ENCODE measurements around the gene FMNL2. TPM values are rescaled to one million over a fixed set of nuclear protein-coding genes. Genes with fewer than 3 reads are reported as not detected.

FMNL2 gene
- 1 to 10 TPM; 2.2 TPM for total RNA-seq

- DNase-seq, result peak; percentile 68
- no peaks in the 10 kb centered on the region for H3K9me3 Mint-ChIP-seq
- peaks cover 41% of the 10 kb centered on the region for H3K27me3 Mint-ChIP-seq
- ChIA-PET CTCF (interaction anchor here (0.8 kb wide), 1 partner anchor 310 kb away, joined by 3 read pairs; no protein-coding TSS in a partner anchor), POLR2A (no interaction called here)
- H3K27ac Mint-ChIP-seq, result no peak within 1 kb of the TSS
- intact Hi-C loops (cut with micrococcal nuclease), result loop anchor here (2.0 to 10.0 kb wide), 6 partner anchors 67 to 300 kb away; no protein-coding TSS in a partner anchor
- peaks cover 13% of the 10 kb centered on the region for H3K4me1 Mint-ChIP-seq (ENCODE audit: low read depth)
- H3K4me3 Mint-ChIP-seq, result peak within 1 kb of the TSS; percentile 72
- H3K36me3 Mint-ChIP-seq, result no peaks in the 10 kb centered on the region
These were observed at the start of gene FMNL2 for GRCh38 chr2:152335016-152335725. Gene FMNL2 (plus strand): TSS chr2:152335174.

GRCh38 chr2:152292991-152293390 is 42.0 kb upstream of the FMNL2 start:
- CTCF ChIA-PET, result no interaction called here
- no peaks in the 10 kb centered on the region for H3K36me3 Mint-ChIP-seq
- H3K4me1 Mint-ChIP-seq (ENCODE audit: low read depth), result no peaks in the 10 kb centered on the region
- intact Hi-C loops (cut with micrococcal nuclease), result no loop called here
- no peak for DNase-seq
- no peak overlapping the region for H3K27ac Mint-ChIP-seq
- H3K4me3 Mint-ChIP-seq, result no peak overlapping the region
- peaks cover 2% of the 10 kb centered on the region for H3K27me3 Mint-ChIP-seq
- POLR2A ChIA-PET, result no interaction called here
- no peaks in the 10 kb centered on the region for H3K9me3 Mint-ChIP-seq

- H3K27me3 Mint-ChIP-seq, result peaks cover 4% of the 10 kb centered on the region
- intact Hi-C loops (cut with micrococcal nuclease), result no loop called here
- no peaks in the 10 kb centered on the region for H3K9me3 Mint-ChIP-seq
- no peak overlapping the region for H3K4me3 Mint-ChIP-seq
- CTCF ChIA-PET, result no interaction called here
- H3K4me1 Mint-ChIP-seq (ENCODE audit: low read depth), result no peaks in the 10 kb centered on the region
- DNase-seq, result no peak
- no peak overlapping the region for H3K27ac Mint-ChIP-seq
- no peaks in the 10 kb centered on the region for H3K36me3 Mint-ChIP-seq
- POLR2A ChIA-PET, result no interaction called here
These were observed 37.3 kb upstream of the FMNL2 start for GRCh38 chr2:152297715-152298114.

- no peak for DNase-seq
- ChIA-PET POLR2A (no interaction called here), CTCF (no interaction called here)
- H3K36me3 Mint-ChIP-seq, result no peaks in the 10 kb centered on the region
- no peaks in the 10 kb centered on the region for H3K9me3 Mint-ChIP-seq
- H3K27ac Mint-ChIP-seq, result no peak overlapping the region
- intact Hi-C loops (cut with micrococcal nuclease), result no loop called here
- H3K4me1 Mint-ChIP-seq (ENCODE audit: low read depth), result no peaks in the 10 kb centered on the region
- H3K27me3 Mint-ChIP-seq, result peaks cover 11% of the 10 kb centered on the region
- no peak overlapping the region for H3K4me3 Mint-ChIP-seq
These were observed 36.2 kb upstream of the FMNL2 start for GRCh38 chr2:152298754-152299153.

- no peaks in the 10 kb centered on the region for H3K36me3 Mint-ChIP-seq
- no peak overlapping the region for H3K4me3 Mint-ChIP-seq
- H3K27ac Mint-ChIP-seq, result no peak overlapping the region
- POLR2A ChIA-PET, result no interaction called here
- intact Hi-C loops (cut with micrococcal nuclease), result no loop called here
- no peaks in the 10 kb centered on the region for H3K9me3 Mint-ChIP-seq
- peaks cover 11% of the 10 kb centered on the region for H3K27me3 Mint-ChIP-seq
- no peaks in the 10 kb centered on the region for H3K4me1 Mint-ChIP-seq (ENCODE audit: low read depth)
- CTCF ChIA-PET, result no interaction called here
- no peak for DNase-seq
These were observed 33.8 kb upstream of the FMNL2 start for GRCh38 chr2:152301131-152301530.

GRCh38 chr2:152303951-152304350 is 31.0 kb upstream of the FMNL2 start:
- Mint-ChIP-seq H3K27me3 (peaks cover 11% of the 10 kb centered on the region), H3K4me1 (ENCODE audit: low read depth) (no peaks in the 10 kb centered on the region), H3K36me3 (no peaks in the 10 kb centered on the region), H3K4me3 (no peak overlapping the region), H3K27ac (no peak overlapping the region), H3K9me3 (no peaks in the 10 kb centered on the region)
- intact Hi-C loops (cut with micrococcal nuclease), result no loop called here
- no peak for DNase-seq
- ChIA-PET POLR2A (no interaction called here), CTCF (no interaction called here)

- intact Hi-C loops (cut with micrococcal nuclease), result no loop called here
- no peaks in the 10 kb centered on the region for H3K9me3 Mint-ChIP-seq
- POLR2A ChIA-PET, result no interaction called here
- DNase-seq, result no peak
- no peak overlapping the region for H3K27ac Mint-ChIP-seq
- H3K4me3 Mint-ChIP-seq, result no peak overlapping the region
- peaks cover 11% of the 10 kb centered on the region for H3K27me3 Mint-ChIP-seq
- CTCF ChIA-PET, result no interaction called here
- no peaks in the 10 kb centered on the region for H3K4me1 Mint-ChIP-seq (ENCODE audit: low read depth)
- H3K36me3 Mint-ChIP-seq, result no peaks in the 10 kb centered on the region
These were observed 30.1 kb upstream of the FMNL2 start for GRCh38 chr2:152304836-152305235.

GRCh38 chr2:152307863-152308262 is 27.1 kb upstream of the FMNL2 start:
- intact Hi-C loops (cut with micrococcal nuclease), result no loop called here
- DNase-seq, result no peak
- ChIA-PET CTCF (no interaction called here), POLR2A (no interaction called here)
- Mint-ChIP-seq H3K9me3 (no peaks in the 10 kb centered on the region), H3K4me1 (ENCODE audit: low read depth) (no peaks in the 10 kb centered on the region), H3K27me3 (peaks cover 8% of the 10 kb centered on the region), H3K36me3 (no peaks in the 10 kb centered on the region), H3K4me3 (no peak overlapping the region), H3K27ac (no peak overlapping the region)

GRCh38 chr2:152309352-152310214 is 25.4 kb upstream of the FMNL2 start:
- H3K36me3 Mint-ChIP-seq, result no peaks in the 10 kb centered on the region
- ChIA-PET POLR2A (no interaction called here), CTCF (no interaction called here)

GRCh38 chr2:152319822-152320570 is 15.0 kb upstream of the FMNL2 start:
- ChIA-PET CTCF (no interaction called here), POLR2A (no interaction called here)
- Mint-ChIP-seq H3K4me1 (ENCODE audit: low read depth) (no peaks in the 10 kb centered on the region), H3K9me3 (no peaks in the 10 kb centered on the region), H3K36me3 (no peaks in the 10 kb centered on the region), H3K4me3 (no peak overlapping the region), H3K27ac (no peak overlapping the region), H3K27me3 (peaks cover 6% of the 10 kb centered on the region)
- intact Hi-C loops (cut with micrococcal nuclease), result no loop called here
- DNase-seq, result no peak

More at GRCh38 chr2:152309352-152310214, 25.4 kb upstream of the FMNL2 start:
- Mint-ChIP-seq H3K4me3 (no peak overlapping the region), H3K27me3 (no peaks in the 10 kb centered on the region), H3K27ac (no peak overlapping the region), H3K4me1 (ENCODE audit: low read depth) (no peaks in the 10 kb centered on the region), H3K9me3 (no peaks in the 10 kb centered on the region)
- DNase-seq, result no peak
- intact Hi-C loops (cut with micrococcal nuclease), result no loop called here

GRCh38 chr2:152320814-152321213 is 14.2 kb upstream of the FMNL2 start:
- H3K9me3 Mint-ChIP-seq, result no peaks in the 10 kb centered on the region
- intact Hi-C loops (cut with micrococcal nuclease), result no loop called here
- DNase-seq, result no peak
- H3K27me3 Mint-ChIP-seq, result peaks cover 9% of the 10 kb centered on the region
- no peak overlapping the region for H3K4me3 Mint-ChIP-seq
- H3K4me1 Mint-ChIP-seq (ENCODE audit: low read depth), result no peaks in the 10 kb centered on the region
- CTCF ChIA-PET, result no interaction called here
- H3K36me3 Mint-ChIP-seq, result no peaks in the 10 kb centered on the region
- POLR2A ChIA-PET, result no interaction called here
- H3K27ac Mint-ChIP-seq, result no peak overlapping the region

- ChIA-PET POLR2A (no interaction called here), CTCF (no interaction called here)
- Mint-ChIP-seq H3K27ac (no peak overlapping the region), H3K36me3 (no peaks in the 10 kb centered on the region), H3K4me1 (ENCODE audit: low read depth) (no peaks in the 10 kb centered on the region), H3K4me3 (no peak overlapping the region), H3K9me3 (no peaks in the 10 kb centered on the region), H3K27me3 (peaks cover 9% of the 10 kb centered on the region)
- intact Hi-C loops (cut with micrococcal nuclease), result no loop called here
- no peak for DNase-seq
These were observed 12.8 kb upstream of the FMNL2 start for GRCh38 chr2:152322222-152322621.

All from activated CD4-positive, alpha-beta memory T cell treated with anti-CD3 and anti-CD28 coated beads for 36 hours (primary cell).